SK-N-MC (cell line): ENCODE measurements around the gene BTG4.

ENCODE experiments used
- EZH2 ChIP-seq: fragments of 200-600 bp; sonication (generic); IDR thresholded peaks from one replicate; pipeline ENCODE4 v1.6.1; 2017; ENCODE audit warnings: antibody characterized with exemption
- POLR2AphosphoS5 ChIP-seq: IDR thresholded peaks from 2 replicates; pipeline ENCODE4 v1.6.1; 2012; ENCODE audit warnings: mild to moderate bottlenecking, low read depth, low read length, borderline replicate concordance

- TF ChIP-seq POLR2AphosphoS5, result no peak
- TF ChIP-seq EZH2, result no peak
Observed at GRCh38 chr11:111549196-111549868, 37.1 kb upstream of the BTG4 start.
